ENCODE data around the gene AQP2.

The AQP2 gene

DNA sequence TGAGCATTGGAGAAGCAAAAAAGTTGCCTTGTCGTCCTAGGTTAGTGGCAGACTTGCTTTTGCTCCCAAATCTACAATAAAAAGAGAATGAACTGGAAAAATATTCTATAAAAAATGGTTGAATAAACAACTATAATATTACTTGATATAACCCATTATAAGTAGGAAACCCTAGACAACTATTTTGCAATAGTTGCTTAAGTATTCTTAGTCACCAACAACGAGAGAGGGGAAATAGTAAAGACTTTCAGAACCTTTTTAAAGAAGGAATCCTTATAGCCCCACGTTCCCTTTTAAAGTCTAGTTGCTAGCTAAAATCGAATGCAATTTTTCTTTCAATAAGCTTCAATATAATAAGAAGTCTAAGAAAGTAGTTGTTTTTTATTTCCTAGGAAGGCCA lies 39.7 kb downstream of the AQP2 start:
- no peak for ATAC-seq

GRCh38 chr12:49998453-49998852 lies 47.9 kb downstream of the AQP2 start:
- ATAC-seq = no peak

GRCh38 chr12:50003595-50003994 lies 53.1 kb downstream of the AQP2 start:
- ATAC-seq = no peak

GRCh38 chr12:50004696-50005095 lies 54.2 kb downstream of the AQP2 start:
- no peak for ATAC-seq

- ATAC-seq = no peak
Measured at GRCh38 chr12:50005175-50005574, 54.6 kb downstream of the AQP2 start.

- ATAC-seq = no peak
Measured at GRCh38 chr12:50006280-50006679, 55.7 kb downstream of the AQP2 start.

- no peak for ATAC-seq
Measured at GRCh38 chr12:50006754-50007442, 56.4 kb downstream of the AQP2 start.

Data from activated CD4-positive, CD25-positive, alpha-beta regulatory T cell treated with anti-CD3 and anti-CD28 coated beads, Interleukin-2, amount 50 U/mL, for 24 hours (primary cell).